ENCODE results near the gene ORMDL2. TPM values are rescaled to one million over a fixed set of nuclear protein-coding genes. Genes with fewer than 3 reads are reported as not detected.
"Not testable (repeated sequence)": the region's sequence is repeated elsewhere in the genome, so short reads cannot be mapped to it uniquely, and the experiment has no call there.

Gene ORMDL2
- total RNA-seq, 1 donor from 2014 or later = 12.5 TPM

- H3K4me3 ChIP-seq = no peak overlapping the region
- TF ChIP-seq CTCF (IDR thresholded peaks at IDR 0.05) (no peak), EZH2 (IDR thresholded peaks at IDR 0.05) (no peak), EZH2phosphoT487 (IDR thresholded peaks at IDR 0.05) (no peak)
- H4K20me1 ChIP-seq (ENCODE audit: low read depth) = no peaks in the 10 kb centered on the region
- H3K4me1 ChIP-seq = peaks cover 21% of the 10 kb centered on the region
- no peak overlapping the region for H3K27ac ChIP-seq
- no peak overlapping the region for H3K9ac ChIP-seq
- Mint-ChIP-seq H3K27ac (no peak overlapping the region), H3K4me3 (no peak overlapping the region), H3K9me3 (no peaks in the 10 kb centered on the region), H3K4me1 (peaks cover 23% of the 10 kb centered on the region), H3K27me3 (ENCODE audit: insufficient read depth, low read depth) (peaks cover 9% of the 10 kb centered on the region), H3K36me3 (peaks cover under 1% of the 10 kb centered on the region)
- H3K9me3 ChIP-seq (ENCODE audit: low read depth) = no peaks in the 10 kb centered on the region
- no peak overlapping the region for H3K4me2 ChIP-seq
- peaks cover 35% of the 10 kb centered on the region for H3K79me2 ChIP-seq (ENCODE audit: low read depth)
- no peak for DNase-seq (ENCODE audit: low spot score)
- H2AFZ ChIP-seq (replicated peaks) = no peak overlapping the region
- H3K27me3 ChIP-seq = no peaks in the 10 kb centered on the region
- H3K36me3 ChIP-seq = no peaks in the 10 kb centered on the region
- H3F3A ChIP-seq (ENCODE audit: low read depth) = peaks cover 23% of the 10 kb centered on the region
These were observed 15.2 kb downstream of the ORMDL2 start for GRCh38 chr12:55833056-55833455.

GRCh38 chr12:55834400-55834799, 16.6 kb downstream of the ORMDL2 start:
- not testable (repeated sequence) for DNase-seq (ENCODE audit: low spot score); H3K27ac Mint-ChIP-seq; H3K36me3 Mint-ChIP-seq; H3K36me3 ChIP-seq; H3K9me3 Mint-ChIP-seq; H3K27ac ChIP-seq; H4K20me1 ChIP-seq (ENCODE audit: low read depth); H3K27me3 ChIP-seq; H3K9me3 ChIP-seq (ENCODE audit: low read depth); H3K4me3 ChIP-seq; H3K9ac ChIP-seq; H3K4me3 Mint-ChIP-seq; H3K4me2 ChIP-seq; H3F3A ChIP-seq (ENCODE audit: low read depth); H2AFZ ChIP-seq (replicated peaks)
- peaks cover 23% of the 10 kb centered on the region for H3K79me2 ChIP-seq (ENCODE audit: low read depth)
- peaks cover 12% of the 10 kb centered on the region for H3K4me1 ChIP-seq
- Mint-ChIP-seq H3K4me1 (peaks cover 18% of the 10 kb centered on the region), H3K27me3 (ENCODE audit: insufficient read depth, low read depth) (peaks cover 11% of the 10 kb centered on the region)

DNA sequence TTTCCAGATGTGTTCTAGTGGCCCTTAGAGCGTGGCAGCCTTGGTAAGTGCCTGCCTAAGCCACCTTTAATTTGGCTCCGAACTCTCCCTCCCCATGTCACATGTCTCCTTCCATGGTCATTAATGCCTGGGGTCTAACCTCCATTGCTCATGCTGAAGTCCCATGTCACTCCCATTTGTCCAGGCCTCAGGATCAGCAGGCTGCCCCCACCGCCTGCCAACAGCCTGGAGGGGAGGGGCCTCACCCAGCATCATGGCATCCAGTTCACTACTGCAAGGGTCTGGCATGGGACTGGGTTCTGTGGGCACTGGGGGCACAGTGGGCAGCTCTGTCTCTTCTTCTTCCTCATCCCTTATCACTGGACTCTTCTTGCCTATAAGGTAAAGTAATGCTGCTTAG, 20.5 kb downstream of the ORMDL2 start:
- H3K36me3 ChIP-seq = no peaks in the 10 kb centered on the region
- Mint-ChIP-seq H3K27ac (peak overlapping the region; percentile 21), H3K27me3 (ENCODE audit: insufficient read depth, low read depth) (peaks cover 7% of the 10 kb centered on the region), H3K9me3 (no peaks in the 10 kb centered on the region), H3K36me3 (no peaks in the 10 kb centered on the region), H3K4me1 (peaks cover 9% of the 10 kb centered on the region), H3K4me3 (no peak overlapping the region)
- H3K27me3 ChIP-seq = no peaks in the 10 kb centered on the region
- no peaks in the 10 kb centered on the region for H3F3A ChIP-seq (ENCODE audit: low read depth)
- peaks cover 3% of the 10 kb centered on the region for H3K4me1 ChIP-seq
- H3K4me3 ChIP-seq = no peak overlapping the region
- no peak overlapping the region for H3K9ac ChIP-seq
- H3K9me3 ChIP-seq (ENCODE audit: low read depth) = no peaks in the 10 kb centered on the region
- no peak for DNase-seq (ENCODE audit: low spot score)
- H3K27ac ChIP-seq = no peak overlapping the region
- no peak overlapping the region for H3K4me2 ChIP-seq
- H3K79me2 ChIP-seq (ENCODE audit: low read depth) = no peaks in the 10 kb centered on the region
- no peaks in the 10 kb centered on the region for H4K20me1 ChIP-seq (ENCODE audit: low read depth)
- H2AFZ ChIP-seq (replicated peaks) = no peak overlapping the region
- no peak for TF ChIP-seq CTCF (IDR thresholded peaks at IDR 0.05)
- no peak for TF ChIP-seq EZH2phosphoT487 (IDR thresholded peaks at IDR 0.05)

GRCh38 chr12:55839345-55840140, 21.7 kb downstream of the ORMDL2 start:
- H3K4me2 ChIP-seq = no peak overlapping the region
- peaks cover 5% of the 10 kb centered on the region for H3K4me1 Mint-ChIP-seq
- H3K27me3 Mint-ChIP-seq (ENCODE audit: insufficient read depth, low read depth) = peaks cover 7% of the 10 kb centered on the region
- TF ChIP-seq EZH2phosphoT487 (IDR thresholded peaks at IDR 0.05) (no peak), CTCF (IDR thresholded peaks at IDR 0.05) (no peak), EZH2 (IDR thresholded peaks at IDR 0.05) (no peak)
- no peaks in the 10 kb centered on the region for H3K9me3 ChIP-seq (ENCODE audit: low read depth)
- H2AFZ ChIP-seq (replicated peaks) = no peak overlapping the region
- no peaks in the 10 kb centered on the region for H3K9me3 Mint-ChIP-seq
- H3K4me1 ChIP-seq = peaks cover 3% of the 10 kb centered on the region
- no peaks in the 10 kb centered on the region for H3K79me2 ChIP-seq (ENCODE audit: low read depth)
- H3K27me3 ChIP-seq = no peaks in the 10 kb centered on the region
- peak overlapping the region; percentile 33 for H3K4me3 Mint-ChIP-seq
- H3K36me3 ChIP-seq = no peaks in the 10 kb centered on the region
- H3K9ac ChIP-seq = no peak overlapping the region
- H3F3A ChIP-seq (ENCODE audit: low read depth) = no peaks in the 10 kb centered on the region
- no peaks in the 10 kb centered on the region for H3K36me3 Mint-ChIP-seq
- DNase-seq (ENCODE audit: low spot score) = no peak
- H3K27ac ChIP-seq = no peak overlapping the region
- peak overlapping the region; percentile 17 for H3K27ac Mint-ChIP-seq
- H3K4me3 ChIP-seq = no peak overlapping the region
- H4K20me1 ChIP-seq (ENCODE audit: low read depth) = no peaks in the 10 kb centered on the region

Data from neural progenitor cell (in vitro differentiated cells).